Measurements from ENCODE around the gene TEKT2.

TEKT2 gene

DNA sequence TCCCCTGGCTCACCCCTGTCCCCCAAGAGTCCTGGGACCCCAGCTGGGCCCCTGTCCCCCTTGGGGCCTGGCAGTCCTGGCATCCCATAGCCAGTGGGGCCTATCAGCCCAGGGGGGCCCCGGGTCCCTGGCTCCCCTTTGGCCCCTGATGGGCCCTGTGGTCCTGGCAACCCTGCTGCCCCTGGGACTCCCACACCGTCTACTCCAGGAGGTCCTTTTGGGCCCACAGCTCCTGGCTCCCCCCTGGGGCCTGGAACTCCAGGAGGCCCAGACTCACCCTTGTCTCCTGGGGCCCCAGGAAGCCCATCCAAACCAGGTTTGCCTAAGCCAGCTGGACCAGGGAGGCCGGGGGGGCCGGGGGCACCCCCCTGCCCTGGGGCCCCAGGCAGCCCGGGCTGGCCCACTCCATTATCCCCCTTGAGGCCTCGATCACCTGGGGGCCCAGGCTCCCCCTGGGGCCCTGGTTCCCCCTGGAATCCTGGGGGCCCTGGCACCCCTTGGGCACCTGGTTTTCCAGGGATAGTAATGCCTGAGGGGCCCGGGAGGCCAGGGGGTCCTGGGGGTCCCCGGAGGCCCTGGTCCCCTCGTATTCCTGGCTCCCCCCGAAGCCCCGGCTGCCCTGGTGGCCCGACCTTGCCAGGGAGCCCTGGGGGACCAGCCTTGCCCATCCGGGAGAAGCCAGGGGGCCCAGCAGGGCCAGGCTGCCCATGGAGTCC lies 14.9 kb downstream of the TEKT2 start:
- CTCF ChIA-PET, result interaction anchor here (0.6 to 11.1 kb wide), 3 partner anchors 16 to 90 kb away, joined by 4 to 156 read pairs (median 8); no protein-coding TSS in a partner anchor
- no peak overlapping the region for H3K27ac ChIP-seq (ENCODE audit: extremely low read depth, low read depth, low read length)

DNA sequence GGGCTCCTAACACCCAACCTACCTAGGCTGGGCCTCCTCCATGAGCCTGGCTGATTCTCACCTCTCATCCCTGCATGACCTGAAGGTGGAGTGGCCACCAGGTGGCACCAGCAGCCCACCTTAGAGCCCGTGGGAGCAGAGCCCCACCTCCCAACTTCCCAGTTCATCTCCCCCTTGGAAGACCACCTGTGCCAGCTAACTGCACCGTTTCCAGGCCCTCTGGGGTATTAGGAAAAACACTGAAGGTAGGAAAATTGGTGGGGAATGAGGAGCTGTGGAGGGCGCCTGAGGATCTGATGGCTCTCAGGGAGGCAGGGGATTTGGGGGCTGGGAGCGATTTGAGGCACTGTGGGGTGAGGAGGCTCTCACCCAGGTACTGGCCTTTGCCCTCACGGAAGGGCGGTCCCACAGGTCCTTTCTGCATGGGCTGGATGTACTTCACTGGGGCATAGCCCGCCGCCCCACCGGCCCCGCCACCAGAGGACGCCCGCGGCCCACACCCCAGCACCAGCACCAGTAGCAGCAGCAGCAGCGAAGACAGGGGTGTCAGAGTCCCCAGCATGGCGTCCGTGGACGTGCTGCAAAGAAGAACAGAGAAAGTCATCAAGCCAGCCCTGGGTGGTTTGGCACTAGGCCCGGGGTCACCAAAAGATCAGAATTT lies 15.9 kb downstream of the TEKT2 start:
- Histone ChIP-seq H3K36me3 (ENCODE audit: control insufficient read depth in 2 of 2, insufficient read depth in 1 of 2, low read length in 2 of 2) (peaks cover 0 to 22% of the 10 kb centered on the region in 2 experiments; a peak in 1 of 3 replicates), H3K9me3 (ENCODE audit: control insufficient read depth, insufficient read depth, low read depth, low read length) (no peaks in the 10 kb centered on the region), H3K4me3 (ENCODE audit: low read depth, low read length) (no peak overlapping the region), H3K27ac (ENCODE audit: extremely low read depth, low read depth, low read length) (no peak overlapping the region), H3K4me1 (ENCODE audit: control insufficient read depth, insufficient read depth, low read length) (no peaks in the 10 kb centered on the region)
- CTCF ChIA-PET, result interaction anchor here (0.6 to 11.1 kb wide), 18 partner anchors 9 to 494 kb away, joined by 3 to 156 read pairs (median 5); partner anchors contain the start of gene TRAPPC3
- POLR2A ChIA-PET, result no interaction called here
- TF ChIP-seq ZNF404 (tag by site-specific recombination; IDR thresholded peaks at IDR 0.05) (no peak), RBAK (tag by site-specific recombination; IDR thresholded peaks at IDR 0.05) (no peak), ZNF555 (tag by site-specific recombination; conservative IDR thresholded peaks at IDR 0.05) (no peak), ZFP3 (tag by site-specific recombination; IDR thresholded peaks at IDR 0.05; ENCODE audit: low read depth) (no peak), ZBTB17 (tag by site-specific recombination; IDR thresholded peaks at IDR 0.05) (peak; percentile 39; the same call in 1 of the 2 replicates), BCL11A (tag by site-specific recombination; IDR thresholded peaks at IDR 0.05; ENCODE audit: low read depth) (0 out of 2 replicates have a peak, but pooled peaks have one; percentile 10), ZSCAN30 (tag by site-specific recombination; IDR thresholded peaks at IDR 0.05) (0 out of 2 replicates have a peak, but pooled peaks have one; percentile 25), ZXDB (tag by site-specific recombination; IDR thresholded peaks at IDR 0.05) (0 out of 2 replicates have a peak, but pooled peaks have one; percentile 32), ZEB2 (tag by site-specific recombination; IDR thresholded peaks at IDR 0.05) (0 out of 2 replicates have a peak, but pooled peaks have one; percentile 22), ZNF629 (tag by site-specific recombination; IDR thresholded peaks at IDR 0.05) (0 out of 2 replicates have a peak, but pooled peaks have one; percentile 13), ZNF654 (tag by site-specific recombination; IDR thresholded peaks at IDR 0.05; ENCODE audit: low read depth) (peak; percentile 93), SCRT2 (tag by site-specific recombination; IDR thresholded peaks at IDR 0.05) (peak; percentile 58; the same call in 1 of the 2 replicates), IKZF3 (tag by site-specific recombination; IDR thresholded peaks at IDR 0.05) (peak; percentile 90), SP7 (tag by site-specific recombination; IDR thresholded peaks at IDR 0.05) (0 out of 2 replicates have a peak, but pooled peaks have one; percentile 32), KLF9 (tag by site-specific recombination; IDR thresholded peaks at IDR 0.05; ENCODE audit: low read depth) (peak; percentile 52)
- TF ChIP-seq, protein P1, sequence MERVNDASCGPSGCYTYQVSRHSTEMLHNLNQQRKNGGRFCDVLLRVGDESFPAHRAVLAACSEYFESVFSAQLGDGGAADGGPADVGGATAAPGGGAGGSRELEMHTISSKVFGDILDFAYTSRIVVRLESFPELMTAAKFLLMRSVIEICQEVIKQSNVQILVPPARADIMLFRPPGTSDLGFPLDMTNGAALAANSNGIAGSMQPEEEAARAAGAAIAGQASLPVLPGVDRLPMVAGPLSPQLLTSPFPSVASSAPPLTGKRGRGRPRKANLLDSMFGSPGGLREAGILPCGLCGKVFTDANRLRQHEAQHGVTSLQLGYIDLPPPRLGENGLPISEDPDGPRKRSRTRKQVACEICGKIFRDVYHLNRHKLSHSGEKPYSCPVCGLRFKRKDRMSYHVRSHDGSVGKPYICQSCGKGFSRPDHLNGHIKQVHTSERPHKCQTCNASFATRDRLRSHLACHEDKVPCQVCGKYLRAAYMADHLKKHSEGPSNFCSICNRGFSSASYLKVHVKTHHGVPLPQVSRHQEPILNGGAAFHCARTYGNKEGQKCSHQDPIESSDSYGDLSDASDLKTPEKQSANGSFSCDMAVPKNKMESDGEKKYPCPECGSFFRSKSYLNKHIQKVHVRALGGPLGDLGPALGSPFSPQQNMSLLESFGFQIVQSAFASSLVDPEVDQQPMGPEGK (tag by site-specific recombination; IDR thresholded peaks at IDR 0.05), result peak; percentile 49
- TF ChIP-seq, protein P2, sequence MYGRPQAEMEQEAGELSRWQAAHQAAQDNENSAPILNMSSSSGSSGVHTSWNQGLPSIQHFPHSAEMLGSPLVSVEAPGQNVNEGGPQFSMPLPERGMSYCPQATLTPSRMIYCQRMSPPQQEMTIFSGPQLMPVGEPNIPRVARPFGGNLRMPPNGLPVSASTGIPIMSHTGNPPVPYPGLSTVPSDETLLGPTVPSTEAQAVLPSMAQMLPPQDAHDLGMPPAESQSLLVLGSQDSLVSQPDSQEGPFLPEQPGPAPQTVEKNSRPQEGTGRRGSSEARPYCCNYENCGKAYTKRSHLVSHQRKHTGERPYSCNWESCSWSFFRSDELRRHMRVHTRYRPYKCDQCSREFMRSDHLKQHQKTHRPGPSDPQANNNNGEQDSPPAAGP (tag by site-specific recombination; IDR thresholded peaks at IDR 0.05), result peak; percentile 37; the same call in 1 of the 2 replicates
- TF ChIP-seq, protein P3, sequence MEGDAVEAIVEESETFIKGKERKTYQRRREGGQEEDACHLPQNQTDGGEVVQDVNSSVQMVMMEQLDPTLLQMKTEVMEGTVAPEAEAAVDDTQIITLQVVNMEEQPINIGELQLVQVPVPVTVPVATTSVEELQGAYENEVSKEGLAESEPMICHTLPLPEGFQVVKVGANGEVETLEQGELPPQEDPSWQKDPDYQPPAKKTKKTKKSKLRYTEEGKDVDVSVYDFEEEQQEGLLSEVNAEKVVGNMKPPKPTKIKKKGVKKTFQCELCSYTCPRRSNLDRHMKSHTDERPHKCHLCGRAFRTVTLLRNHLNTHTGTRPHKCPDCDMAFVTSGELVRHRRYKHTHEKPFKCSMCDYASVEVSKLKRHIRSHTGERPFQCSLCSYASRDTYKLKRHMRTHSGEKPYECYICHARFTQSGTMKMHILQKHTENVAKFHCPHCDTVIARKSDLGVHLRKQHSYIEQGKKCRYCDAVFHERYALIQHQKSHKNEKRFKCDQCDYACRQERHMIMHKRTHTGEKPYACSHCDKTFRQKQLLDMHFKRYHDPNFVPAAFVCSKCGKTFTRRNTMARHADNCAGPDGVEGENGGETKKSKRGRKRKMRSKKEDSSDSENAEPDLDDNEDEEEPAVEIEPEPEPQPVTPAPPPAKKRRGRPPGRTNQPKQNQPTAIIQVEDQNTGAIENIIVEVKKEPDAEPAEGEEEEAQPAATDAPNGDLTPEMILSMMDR (tag by site-specific recombination; IDR thresholded peaks at IDR 0.05), result peak; percentile 85

More for the DNA sequence above, 14.9 kb downstream of the TEKT2 start:
- H3K4me3 ChIP-seq (ENCODE audit: low read depth, low read length), result no peak overlapping the region
- TF ChIP-seq ZNF555 (tag by site-specific recombination; conservative IDR thresholded peaks at IDR 0.05), result no peak
- no peak for TF ChIP-seq BCL11A (tag by site-specific recombination; IDR thresholded peaks at IDR 0.05; ENCODE audit: low read depth)
- no peak for TF ChIP-seq ZNF155 (tag by site-specific recombination; IDR thresholded peaks at IDR 0.05)
- TF ChIP-seq ZNF335 (tag by site-specific recombination; conservative IDR thresholded peaks at IDR 0.05), result no peak
- TF ChIP-seq, protein P4, sequence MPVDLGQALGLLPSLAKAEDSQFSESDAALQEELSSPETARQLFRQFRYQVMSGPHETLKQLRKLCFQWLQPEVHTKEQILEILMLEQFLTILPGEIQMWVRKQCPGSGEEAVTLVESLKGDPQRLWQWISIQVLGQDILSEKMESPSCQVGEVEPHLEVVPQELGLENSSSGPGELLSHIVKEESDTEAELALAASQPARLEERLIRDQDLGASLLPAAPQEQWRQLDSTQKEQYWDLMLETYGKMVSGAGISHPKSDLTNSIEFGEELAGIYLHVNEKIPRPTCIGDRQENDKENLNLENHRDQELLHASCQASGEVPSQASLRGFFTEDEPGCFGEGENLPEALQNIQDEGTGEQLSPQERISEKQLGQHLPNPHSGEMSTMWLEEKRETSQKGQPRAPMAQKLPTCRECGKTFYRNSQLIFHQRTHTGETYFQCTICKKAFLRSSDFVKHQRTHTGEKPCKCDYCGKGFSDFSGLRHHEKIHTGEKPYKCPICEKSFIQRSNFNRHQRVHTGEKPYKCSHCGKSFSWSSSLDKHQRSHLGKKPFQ (tag by site-specific recombination; IDR thresholded peaks at IDR 0.05), result no peak
- no peak for TF ChIP-seq EGR2 (tag by site-specific recombination; IDR thresholded peaks at IDR 0.05; ENCODE audit: low read depth)
- no peak for TF ChIP-seq HOXD13 (CRISPR knock-in tag; IDR thresholded peaks at IDR 0.05; ENCODE audit: borderline replicate concordance)
- no peak for TF ChIP-seq ZNF211 (tag by site-specific recombination; IDR thresholded peaks at IDR 0.05; ENCODE audit: low read depth)
- TF ChIP-seq GLIS1 (tag by site-specific recombination; IDR thresholded peaks at IDR 0.05), result peak; percentile 90
- no peak for TF ChIP-seq ZNF391 (tag by site-specific recombination; IDR thresholded peaks at IDR 0.05; ENCODE audit: borderline replicate concordance, low read depth)
- no peak for TF ChIP-seq ZBTB7A (tag by site-specific recombination; IDR thresholded peaks at IDR 0.05; ENCODE audit: low read depth)
- TF ChIP-seq, protein P5, sequence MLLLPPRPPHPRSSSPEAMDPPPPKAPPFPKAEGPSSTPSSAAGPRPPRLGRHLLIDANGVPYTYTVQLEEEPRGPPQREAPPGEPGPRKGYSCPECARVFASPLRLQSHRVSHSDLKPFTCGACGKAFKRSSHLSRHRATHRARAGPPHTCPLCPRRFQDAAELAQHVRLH (tag by site-specific recombination; IDR thresholded peaks at IDR 0.05), result no peak
- no peak for TF ChIP-seq ZNF76 (tag by site-specific recombination; IDR thresholded peaks at IDR 0.05; ENCODE audit: borderline replicate concordance, low read depth)
- TF ChIP-seq YY2 (tag by site-specific recombination; IDR thresholded peaks at IDR 0.05), result no peak
- TF ChIP-seq GLIS2 (tag by site-specific recombination; IDR thresholded peaks at IDR 0.05), result 0 out of 2 replicates have a peak, but pooled peaks have one; percentile 22
- no peak for TF ChIP-seq ZNF248 (tag by site-specific recombination; IDR thresholded peaks at IDR 0.05)
- TF ChIP-seq ZIC2 (tag by site-specific recombination; IDR thresholded peaks at IDR 0.05), result peak; percentile 44
- TF ChIP-seq ZNF24 (tag by site-specific recombination; IDR thresholded peaks at IDR 0.05), result no peak
- TF ChIP-seq GFI1B (tag by site-specific recombination; IDR thresholded peaks at IDR 0.05), result no peak
- no peak for TF ChIP-seq ZBTB48 (tag by site-specific recombination; IDR thresholded peaks at IDR 0.05)
- no peaks in the 10 kb centered on the region for H3K4me1 ChIP-seq (ENCODE audit: control insufficient read depth, insufficient read depth, low read length)
- POLR2A ChIA-PET, result no interaction called here
- peaks cover 0 to 32% of the 10 kb centered on the region in 2 experiments; a peak in 1 of 3 replicates for H3K36me3 ChIP-seq (ENCODE audit: control insufficient read depth in 2 of 2, insufficient read depth in 1 of 2, low read length in 2 of 2)
- no peaks in the 10 kb centered on the region for H3K9me3 ChIP-seq (ENCODE audit: control insufficient read depth, insufficient read depth, low read depth, low read length)

Data from HEK293 (cell line).